Lower lobe of right lung (tissue), 2 donors: ENCODE data around the gene ZNF266. TPM values are rescaled to one million over a fixed set of nuclear protein-coding genes. Genes with fewer than 3 reads are reported as not detected.

Source experiments
- ATAC-seq, 2 donors: fragments of 200-7000 bp; cut with Tn5 transposase; one replicate each; pipeline ENCODE4 v1.9.1; 2020 to 2022; ENCODE audit warnings: mild to moderate bottlenecking in 2 of 2, moderate library complexity in 2 of 2
- DNase-seq: peaks from one replicate; pipeline ENCODE4 v3.0.0-alpha.2; 2020
- H3K27ac ChIP-seq: fragments of 200-600 bp; one replicate; pipeline ENCODE4 v1.8.0; 2022
- H3K27me3 ChIP-seq: fragments of 200-600 bp; one replicate; pipeline ENCODE4 v1.8.0; 2022; ENCODE audit warnings: low read depth
- H3K36me3 ChIP-seq: fragments of 200-600 bp; one replicate; pipeline ENCODE4 v1.8.0; 2022; ENCODE audit warnings: mild to moderate bottlenecking
- H3K4me1 ChIP-seq: fragments of 200-600 bp; one replicate; pipeline ENCODE4 v1.8.0; 2022
- H3K4me3 ChIP-seq: fragments of 200-600 bp; one replicate; pipeline ENCODE4 v1.8.0; 2022; ENCODE audit warnings: mild to moderate bottlenecking
- H3K9me3 ChIP-seq: fragments of 200-600 bp; one replicate; pipeline ENCODE4 v1.8.0; 2022
- intact Hi-C: fragments of 100-400 bp; cut with DNase I; formaldehyde crosslinking; loops from one replicate; pipeline ENCODE4 v1.11.0; 2022
- total RNA-seq: library from RNA; stranded (reverse); fragmentation: NEBNext Ultra II Directional; extraction: Animal tissue kit (Norgen Biotek cat#: 25700); gene quantifications from one replicate; pipeline ENCODE4 v1.2.1, GENCODE V29; 2021
- TF ChIP-seq, protein P1 (sequence below): fragments of 200-600 bp; IDR thresholded peaks from one replicate; pipeline ENCODE4 v1.8.0; 2022; ENCODE audit warnings: antibody characterized with exemption, mild to moderate bottlenecking
- donor health status: DM: no; HTN: yes; CAD: no; lungs with severe emphysema.

ZNF266 gene
- total RNA-seq, 1 donor from 2014 or later, result 23.2 TPM

DNA sequence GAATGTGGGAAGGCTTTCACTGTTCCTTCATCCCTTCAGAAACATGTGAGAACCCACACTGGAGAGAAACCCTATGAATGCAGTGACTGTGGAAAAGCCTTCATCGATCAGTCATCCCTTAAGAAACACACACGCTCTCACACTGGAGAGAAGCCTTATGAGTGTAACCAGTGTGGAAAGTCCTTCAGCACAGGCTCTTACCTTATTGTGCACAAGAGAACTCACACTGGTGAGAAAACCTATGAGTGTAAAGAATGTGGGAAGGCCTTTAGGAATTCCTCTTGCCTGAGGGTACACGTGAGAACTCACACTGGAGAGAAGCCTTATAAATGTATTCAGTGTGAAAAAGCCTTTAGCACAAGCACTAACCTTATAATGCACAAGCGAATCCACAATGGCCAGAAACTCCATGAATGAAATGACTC lies 54.0 kb downstream of the ZNF266 start:
- intact Hi-C loops, result no loop called here
- DNase-seq (no peak), ATAC-seq (no peak)
- Histone ChIP-seq H3K27me3 (no peaks in the 10 kb centered on the region), H3K27ac (no peak overlapping the region), H3K4me3 (no peak overlapping the region), H3K9me3 (peaks cover 100% of the 10 kb centered on the region), H3K4me1 (no peaks in the 10 kb centered on the region), H3K36me3 (peaks cover 42% of the 10 kb centered on the region)
- TF ChIP-seq, protein P1, sequence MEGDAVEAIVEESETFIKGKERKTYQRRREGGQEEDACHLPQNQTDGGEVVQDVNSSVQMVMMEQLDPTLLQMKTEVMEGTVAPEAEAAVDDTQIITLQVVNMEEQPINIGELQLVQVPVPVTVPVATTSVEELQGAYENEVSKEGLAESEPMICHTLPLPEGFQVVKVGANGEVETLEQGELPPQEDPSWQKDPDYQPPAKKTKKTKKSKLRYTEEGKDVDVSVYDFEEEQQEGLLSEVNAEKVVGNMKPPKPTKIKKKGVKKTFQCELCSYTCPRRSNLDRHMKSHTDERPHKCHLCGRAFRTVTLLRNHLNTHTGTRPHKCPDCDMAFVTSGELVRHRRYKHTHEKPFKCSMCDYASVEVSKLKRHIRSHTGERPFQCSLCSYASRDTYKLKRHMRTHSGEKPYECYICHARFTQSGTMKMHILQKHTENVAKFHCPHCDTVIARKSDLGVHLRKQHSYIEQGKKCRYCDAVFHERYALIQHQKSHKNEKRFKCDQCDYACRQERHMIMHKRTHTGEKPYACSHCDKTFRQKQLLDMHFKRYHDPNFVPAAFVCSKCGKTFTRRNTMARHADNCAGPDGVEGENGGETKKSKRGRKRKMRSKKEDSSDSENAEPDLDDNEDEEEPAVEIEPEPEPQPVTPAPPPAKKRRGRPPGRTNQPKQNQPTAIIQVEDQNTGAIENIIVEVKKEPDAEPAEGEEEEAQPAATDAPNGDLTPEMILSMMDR, result no peak

DNA sequence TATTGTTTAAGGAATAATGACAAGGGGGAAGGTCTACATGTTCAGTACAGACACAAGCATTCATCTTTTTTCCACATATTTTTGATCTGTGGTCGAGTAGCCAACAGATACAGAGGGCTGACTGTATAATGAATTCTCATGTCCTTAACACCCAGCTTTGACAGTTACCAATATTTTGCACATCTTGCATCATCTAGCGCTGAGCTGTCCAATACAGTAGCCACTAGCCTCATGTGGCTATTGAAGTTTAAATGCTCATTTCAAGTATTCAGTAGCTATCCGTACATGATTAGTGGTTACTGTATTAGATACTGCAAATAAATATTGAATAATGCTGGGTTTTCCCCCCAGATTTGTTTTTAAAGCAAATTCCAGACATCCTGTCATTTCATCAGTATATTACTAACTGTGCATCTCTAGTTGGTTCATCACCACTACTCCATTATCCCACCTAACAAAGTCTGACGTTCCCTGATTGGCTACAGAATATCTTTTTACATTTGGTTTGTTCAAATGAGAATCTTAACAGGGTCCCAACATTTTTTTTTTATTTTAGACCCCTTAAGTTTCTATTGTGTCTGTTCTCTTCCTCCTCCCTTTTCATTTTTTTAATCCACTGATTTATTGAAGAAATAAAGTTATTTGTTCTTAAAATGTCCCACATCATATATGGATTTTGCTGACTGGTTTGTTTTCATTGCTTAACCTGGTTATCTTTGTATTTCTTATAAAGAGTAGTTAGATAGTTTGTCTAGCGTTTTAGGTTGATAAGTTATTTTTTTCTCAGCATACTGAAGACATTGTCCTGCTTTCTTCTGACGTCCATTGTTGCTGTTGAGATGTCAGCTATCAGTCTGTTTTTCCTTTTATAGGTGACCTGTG lies 64.4 kb downstream of the ZNF266 start:
- DNase-seq (no peak), ATAC-seq (no peak)
- peaks cover 92% of the 10 kb centered on the region for H3K9me3 ChIP-seq
- intact Hi-C loops, result no loop called here
- TF ChIP-seq, protein P1, result no peak
- H3K27ac ChIP-seq, result no peak overlapping the region
- H3K36me3 ChIP-seq, result no peaks in the 10 kb centered on the region
- H3K4me1 ChIP-seq, result no peaks in the 10 kb centered on the region
- no peaks in the 10 kb centered on the region for H3K27me3 ChIP-seq
- H3K4me3 ChIP-seq, result no peak overlapping the region

DNA sequence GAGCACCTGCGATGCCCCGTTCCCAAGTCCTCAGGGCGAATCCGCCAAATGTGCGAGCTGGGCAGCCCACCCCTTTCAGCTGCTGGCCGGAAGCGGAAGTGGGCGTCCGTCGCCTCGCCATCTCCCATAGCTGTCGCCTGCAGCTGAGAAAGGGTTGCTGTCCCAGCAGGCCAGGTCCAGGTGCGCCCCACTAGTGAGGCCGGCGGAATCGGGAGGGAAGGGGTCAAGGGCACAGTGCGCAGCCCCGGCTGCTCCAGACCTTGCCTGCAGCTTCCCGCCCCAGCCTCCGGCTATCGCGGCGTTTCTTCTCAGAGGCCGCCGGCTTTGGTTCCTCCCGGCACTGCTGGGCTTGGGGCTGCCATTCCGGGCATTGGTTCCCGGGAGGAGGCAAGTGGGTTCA lies 72.5 kb downstream of the ZNF266 start, which contains the start of gene ZNF177:
ZNF177 (plus strand) TSS at position 109 of the 400 bp plus-strand sequence. CDS start 15,299 bp downstream, outside the sequence.
- Histone ChIP-seq H3K4me1 (no peaks in the 10 kb centered on the region), H3K27me3 (no peaks in the 10 kb centered on the region), H3K4me3 (no peak within 1 kb of the TSS), H3K9me3 (peaks cover 97% of the 10 kb centered on the region), H3K27ac (no peak within 1 kb of the TSS), H3K36me3 (no peaks in the 10 kb centered on the region)
- intact Hi-C loops, result no loop called here
- ATAC-seq (no peak), DNase-seq (no peak)
- TF ChIP-seq, protein P1, result no peak

Other genes starting within 250 kb of the ZNF266 start
- not detected for gene OR7D4, start 216.0 kb downstream of the ZNF266 start, total RNA-seq
- gene OR7E24, start 184.6 kb downstream of the ZNF266 start, total RNA-seq, result not detected
- gene ZNF699, start 125.7 kb downstream of the ZNF266 start, total RNA-seq, result 9.0 TPM
- 20.2 TPM for gene ZNF559, start 111.4 kb downstream of the ZNF266 start, total RNA-seq
- 2.2 TPM for gene ZNF177, start 72.6 kb downstream of the ZNF266 start, total RNA-seq
- gene ZNF560, start 63.0 kb upstream of the ZNF266 start, total RNA-seq, result 0.83 TPM
- 17.9 TPM for gene ZNF426, start 103.1 kb upstream of the ZNF266 start, total RNA-seq
- gene ZNF121, start 148.9 kb upstream of the ZNF266 start, total RNA-seq, result 23.2 TPM
- gene ZNF561, start 185.7 kb upstream of the ZNF266 start, total RNA-seq, result 38.7 TPM
- gene ZNF562, start 239.5 kb upstream of the ZNF266 start, total RNA-seq, result 31.8 TPM